Measurements from ENCODE around the gene MYO18A.
"Not testable (repeated sequence)": the region's sequence is repeated elsewhere in the genome, so short reads cannot be mapped to it uniquely, and the experiment has no call there.

MYO18A gene

DNA sequence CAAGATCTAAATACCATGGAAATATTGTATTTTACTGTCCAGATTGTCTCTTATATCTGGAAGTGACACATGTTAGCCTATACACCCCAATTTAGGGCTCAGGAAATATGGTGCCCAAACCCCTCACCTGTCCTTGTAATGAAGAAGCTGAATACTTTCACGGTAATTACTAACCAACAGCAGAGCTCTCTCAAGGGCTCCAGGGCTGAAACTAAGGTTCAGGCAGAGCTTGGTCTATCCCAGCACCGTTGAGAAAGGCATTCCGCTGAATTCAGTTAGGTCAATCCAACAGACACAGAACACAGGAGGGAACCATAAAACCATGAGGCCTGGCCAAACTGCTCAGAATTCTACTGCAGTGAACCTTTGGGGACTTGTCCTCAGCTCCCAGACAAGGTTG is 14.9 kb downstream of the MYO18A start:
- no peak for DNase-seq

DNA sequence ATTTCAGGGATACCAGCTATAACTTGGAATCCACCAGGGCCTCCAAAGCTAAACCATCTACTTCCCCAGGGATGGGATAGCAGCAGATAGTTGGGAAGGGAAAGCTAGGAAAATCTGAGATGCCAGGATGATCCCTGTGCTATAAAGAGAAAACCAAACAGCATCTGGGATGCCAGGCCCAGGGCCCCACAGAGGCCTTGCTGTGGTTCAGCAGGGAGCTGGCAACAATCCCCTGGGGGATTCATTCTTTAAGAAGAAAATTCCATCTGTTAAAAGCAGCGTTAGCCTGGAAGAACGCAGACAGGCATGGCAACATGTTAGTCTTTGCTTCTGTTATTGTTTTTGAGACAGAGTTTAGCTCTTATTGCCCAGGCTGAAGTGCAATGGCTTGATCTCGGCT is 16.6 kb downstream of the MYO18A start:
- DNase-seq: no peak

DNA sequence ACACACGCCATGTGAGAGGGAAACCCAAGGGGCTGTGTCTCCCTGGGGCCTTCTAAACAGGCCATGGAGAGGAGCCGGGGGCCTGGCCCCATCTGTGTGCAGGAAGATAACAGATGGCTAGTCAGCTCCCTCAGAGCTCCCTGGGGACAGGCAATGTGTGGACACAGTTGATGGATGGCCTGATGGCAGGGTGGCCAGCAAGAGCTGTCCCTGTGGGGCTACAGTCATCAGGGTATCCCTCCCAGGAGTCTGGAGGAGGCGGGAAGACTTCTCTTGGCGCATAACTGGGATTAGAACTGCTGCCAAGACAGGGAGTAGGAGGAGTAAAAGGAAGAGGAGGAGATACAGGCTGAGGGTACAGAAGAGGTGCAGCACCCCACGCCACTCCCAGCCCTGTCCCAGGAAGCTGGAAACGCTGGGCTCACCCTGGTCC is 17.3 kb downstream of the MYO18A start:
- DNase-seq: no peak

DNA sequence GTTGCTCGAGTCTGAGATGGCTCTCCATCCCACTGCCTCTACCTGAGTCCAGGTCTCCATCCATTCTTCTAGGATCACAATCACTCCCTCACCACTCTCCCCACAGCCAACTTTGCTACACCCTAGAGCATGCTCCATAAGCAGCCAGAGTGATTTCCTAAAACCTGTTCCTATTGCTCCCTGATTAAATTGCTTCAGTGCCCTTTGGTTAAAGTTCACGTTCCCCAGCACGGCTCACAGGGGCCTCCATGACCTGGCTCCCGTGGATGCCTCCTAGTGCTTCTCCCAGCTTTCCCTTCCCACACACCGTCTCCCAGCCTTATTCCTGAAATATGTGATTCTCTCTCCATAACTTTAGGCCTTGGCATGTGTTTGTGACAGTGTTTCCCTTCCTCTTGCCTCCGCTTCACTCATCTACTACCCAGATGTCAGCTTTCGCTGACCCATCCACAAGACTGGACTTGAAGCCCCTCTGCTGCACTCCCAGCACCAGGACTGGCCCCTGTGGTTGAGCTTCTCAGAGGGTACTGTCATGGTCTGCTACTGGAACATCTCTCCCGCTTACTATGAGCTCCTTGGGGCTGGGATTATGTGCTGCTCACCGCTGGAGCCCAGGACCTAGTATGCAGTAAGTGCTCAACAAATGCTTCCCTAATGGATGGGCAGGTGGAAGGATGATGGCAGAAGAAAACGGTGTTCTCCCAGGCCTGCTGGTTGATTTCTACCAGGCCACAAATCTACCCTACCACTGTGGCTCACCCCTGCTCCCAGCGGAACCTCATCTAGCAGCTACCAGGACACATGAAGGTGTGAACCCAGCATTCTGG is 17.9 kb downstream of the MYO18A start:
- no peak for DNase-seq

DNA sequence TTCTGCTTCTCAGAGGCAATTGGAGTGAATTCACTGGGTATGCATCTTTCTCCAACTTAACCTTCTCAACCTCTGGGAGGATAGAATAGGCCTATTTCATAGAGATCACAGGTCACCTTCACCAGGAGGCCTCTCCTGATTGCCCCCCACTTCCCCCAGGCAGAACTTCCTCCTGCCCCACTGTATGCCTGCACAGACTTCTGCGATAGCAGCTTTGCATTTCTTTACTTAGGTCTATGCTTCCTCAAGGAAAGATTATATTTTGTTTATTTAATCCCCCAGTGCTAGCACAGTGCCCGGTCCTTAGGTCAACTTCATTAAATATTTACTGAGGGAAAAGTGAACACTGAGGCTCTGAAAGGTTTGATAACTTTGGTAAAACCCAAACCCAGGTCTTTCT is 19.9 kb downstream of the MYO18A start:
- no peak for DNase-seq

DNA sequence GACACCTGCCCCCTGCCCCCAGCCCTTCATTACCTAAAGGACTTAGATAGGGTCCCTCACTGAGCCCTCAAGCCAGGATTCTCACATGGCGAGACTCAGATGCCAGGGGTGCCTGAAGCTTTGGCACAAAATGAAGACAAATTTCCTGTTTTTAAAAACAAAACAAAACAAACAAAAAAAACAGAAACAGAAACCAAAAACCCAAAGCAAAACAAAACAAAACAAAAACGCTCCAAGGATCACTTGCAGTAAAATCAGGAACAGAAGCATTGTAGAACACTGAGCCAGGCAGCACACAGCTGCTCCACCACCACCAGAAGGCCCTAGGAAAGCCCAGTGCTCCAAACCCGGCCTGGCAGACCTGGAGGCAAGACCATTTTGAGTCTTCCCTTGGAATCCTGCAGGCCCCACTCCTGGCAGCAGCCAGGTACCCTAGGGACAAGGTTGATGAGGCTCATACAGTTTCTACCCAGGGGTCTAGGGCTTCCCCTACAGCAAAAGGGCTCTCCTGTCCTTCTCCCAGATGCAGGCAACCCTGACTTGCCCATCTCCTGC is 20.8 kb downstream of the MYO18A start:
- DNase-seq: no peak

DNA sequence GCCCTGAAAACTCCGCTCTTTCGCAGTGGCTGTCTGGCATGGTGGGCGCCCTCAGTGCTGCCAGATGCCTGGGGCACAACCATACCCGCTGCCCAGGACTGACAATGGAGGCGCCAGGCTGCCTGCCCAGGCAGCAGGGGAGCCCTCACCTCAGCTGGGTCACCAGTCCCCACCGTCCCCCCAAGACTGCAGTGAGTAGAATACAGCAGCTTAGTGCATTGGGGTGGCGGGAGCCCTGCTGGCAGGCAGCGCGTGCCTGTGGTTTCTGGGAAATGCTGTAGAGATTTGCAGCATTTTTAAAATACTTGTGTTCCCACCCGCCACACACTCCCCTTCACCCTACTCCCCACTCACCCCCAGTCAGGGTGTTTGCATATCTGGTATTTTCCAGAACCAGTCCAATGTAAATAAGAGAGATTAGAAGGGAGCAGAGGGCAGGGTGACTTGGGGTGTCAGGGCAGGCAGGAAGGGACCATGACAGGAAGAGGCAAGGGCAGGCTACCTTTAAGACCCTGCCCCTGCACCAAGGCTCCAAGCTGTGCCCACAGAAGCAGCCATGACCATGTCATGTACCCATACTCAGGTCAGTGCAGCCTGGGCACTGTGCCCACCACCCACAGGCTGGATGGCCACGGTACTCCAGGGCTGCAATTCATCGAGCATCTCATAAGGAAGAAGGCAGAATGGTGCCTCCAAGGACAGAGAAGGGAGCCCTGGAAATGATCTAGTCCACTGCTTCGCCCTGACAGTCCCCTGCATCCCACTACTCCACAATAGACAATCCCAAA is 21.5 kb downstream of the MYO18A start:
- DNase-seq: no peak

DNA sequence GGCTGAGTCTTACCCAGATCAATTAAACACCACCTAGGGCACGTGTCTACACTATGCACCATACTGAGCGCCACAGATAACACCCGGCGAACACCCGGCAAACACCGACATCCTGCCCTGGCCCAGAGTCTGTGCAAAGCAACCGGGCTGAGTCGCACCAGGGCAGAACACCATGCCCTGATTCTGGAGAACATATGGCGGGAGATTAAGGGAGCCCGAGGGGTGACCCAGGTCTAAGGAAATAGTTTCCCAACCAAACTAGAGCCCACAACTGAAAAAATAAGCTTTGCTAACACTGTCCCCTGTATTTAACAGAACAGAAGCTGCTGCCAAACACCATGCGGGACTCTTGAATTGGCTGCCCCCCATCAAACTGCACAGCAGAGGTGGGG is 22.1 kb downstream of the MYO18A start:
- DNase-seq: no peak

DNA sequence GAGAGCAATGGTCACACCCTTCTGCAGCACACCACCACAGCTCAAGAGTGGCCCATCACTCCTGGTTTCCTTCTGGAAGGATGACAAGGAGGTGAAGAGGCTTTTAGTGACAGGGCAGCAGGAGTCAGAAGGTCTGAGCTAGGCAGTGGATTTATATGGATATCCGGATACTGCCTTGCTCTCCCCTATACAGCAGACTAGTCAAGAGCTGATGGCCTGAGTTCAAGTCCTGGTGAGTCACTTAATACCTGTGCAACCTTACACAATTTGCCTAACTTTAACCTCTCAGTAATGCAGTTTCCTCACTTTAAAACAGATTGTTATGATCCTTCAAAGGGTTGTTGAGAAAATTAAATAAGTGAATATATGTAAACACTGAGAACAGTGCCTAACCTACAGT is 22.9 kb downstream of the MYO18A start:
- no peak for DNase-seq

DNA sequence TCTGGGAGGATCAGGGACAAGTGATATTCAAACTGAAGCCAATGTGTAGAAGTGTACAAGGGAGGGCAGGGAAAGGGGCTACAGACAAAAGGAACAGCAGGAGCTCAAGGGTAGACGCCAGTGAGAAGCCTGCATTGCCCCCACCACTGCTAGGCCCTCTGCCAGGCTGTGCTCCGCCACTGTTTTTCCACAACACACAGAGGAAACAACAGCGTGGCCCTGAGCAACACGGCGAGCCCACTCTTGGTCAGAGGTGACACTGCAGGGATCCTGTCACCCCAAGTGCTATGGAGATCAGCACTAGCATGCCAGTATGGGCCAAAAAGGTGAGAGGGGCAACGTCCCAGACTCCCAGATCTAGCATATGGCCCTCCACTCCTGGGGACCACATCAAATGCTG is 23.4 kb downstream of the MYO18A start:
- no peak for DNase-seq

DNA sequence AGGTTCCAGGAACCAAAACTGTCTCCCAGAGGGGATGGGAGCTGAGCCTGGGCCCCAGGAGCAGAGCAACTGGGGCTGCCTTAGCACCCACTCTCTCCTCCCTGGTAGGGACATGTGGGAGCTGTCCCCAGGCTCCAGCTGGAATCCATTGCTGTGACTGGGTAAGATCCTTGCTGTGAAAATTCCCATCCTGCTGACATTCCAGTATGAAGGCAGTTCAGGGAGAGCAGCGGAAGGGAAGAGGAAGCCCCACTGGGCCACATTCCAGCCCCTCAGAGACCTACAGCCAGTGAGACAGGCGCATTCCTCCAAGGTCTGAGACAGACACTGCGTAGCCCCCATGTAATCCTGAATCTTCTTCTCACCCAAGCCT is 24.2 kb downstream of the MYO18A start:
- DNase-seq: no peak

DNA sequence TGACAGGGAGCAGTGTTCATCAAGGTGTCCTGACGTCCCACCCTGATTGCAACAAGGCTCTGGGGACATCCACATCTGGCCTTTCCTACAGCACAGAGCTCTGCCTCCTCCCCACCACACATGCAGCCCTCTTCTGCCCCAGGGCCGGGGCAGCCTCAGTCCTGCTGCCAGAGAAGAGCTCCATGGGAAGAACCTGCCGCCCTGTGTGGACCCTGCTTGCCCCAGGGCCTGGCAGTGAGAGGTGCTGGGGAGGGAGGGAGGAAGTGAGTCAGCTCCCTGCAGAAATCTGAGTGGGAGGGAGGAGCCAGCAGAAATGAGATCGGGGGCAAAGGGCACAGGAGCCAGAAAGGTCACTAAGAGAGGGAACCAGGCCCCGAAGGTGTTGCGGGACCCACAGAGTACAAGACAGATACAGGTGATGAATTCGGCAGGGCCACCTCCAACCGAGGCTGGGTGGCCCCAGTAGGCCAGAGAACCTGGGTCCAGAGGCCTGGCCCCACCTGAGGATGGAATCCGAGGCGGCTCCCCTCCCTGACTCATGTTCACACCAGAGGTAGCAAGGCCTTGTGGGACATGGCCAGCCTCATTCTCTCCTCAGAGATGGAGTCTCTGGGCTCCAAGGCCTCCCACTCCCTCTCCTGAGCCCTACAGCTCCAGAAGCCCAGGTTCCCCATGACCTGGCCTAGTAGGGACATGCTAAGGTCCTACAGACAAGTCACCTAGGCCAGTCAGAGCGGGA is 24.8 kb downstream of the MYO18A start:
- DNase-seq: peak; percentile 81

DNA sequence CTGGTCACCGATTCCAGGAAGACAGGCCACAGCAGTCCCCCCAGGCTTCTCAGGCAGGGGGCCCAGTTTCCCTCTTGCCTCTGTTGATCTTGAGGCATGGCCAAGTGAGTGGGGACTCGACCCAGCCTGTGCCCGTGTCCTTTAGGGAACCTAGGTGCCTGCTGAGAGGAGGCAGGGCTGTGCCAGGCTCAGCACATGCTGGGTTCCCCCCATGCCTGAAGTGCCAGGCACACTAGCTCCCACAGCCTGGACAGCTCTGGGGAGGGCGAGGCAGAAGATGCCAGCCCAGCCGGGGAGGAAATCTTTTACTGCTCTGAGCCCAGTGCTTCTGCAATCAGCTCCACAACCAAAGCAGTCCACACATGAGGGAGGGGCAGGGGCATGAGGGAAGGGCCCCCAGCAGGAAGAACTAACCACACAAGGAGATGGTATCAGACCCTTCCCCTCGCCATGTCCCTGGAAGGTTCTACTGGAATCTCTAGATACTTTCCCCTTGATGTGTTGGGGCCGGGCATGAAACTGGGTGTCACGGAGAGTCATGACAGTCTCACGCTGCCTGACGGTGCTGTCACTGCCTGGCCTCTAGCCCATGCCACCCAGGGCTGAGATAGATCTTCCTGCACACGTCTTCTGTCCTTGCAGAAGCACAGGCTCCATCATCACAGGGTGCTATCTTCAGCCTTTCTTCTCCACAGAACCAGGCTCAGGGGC is 25.5 kb downstream of the MYO18A start:
- DNase-seq: no peak

DNA sequence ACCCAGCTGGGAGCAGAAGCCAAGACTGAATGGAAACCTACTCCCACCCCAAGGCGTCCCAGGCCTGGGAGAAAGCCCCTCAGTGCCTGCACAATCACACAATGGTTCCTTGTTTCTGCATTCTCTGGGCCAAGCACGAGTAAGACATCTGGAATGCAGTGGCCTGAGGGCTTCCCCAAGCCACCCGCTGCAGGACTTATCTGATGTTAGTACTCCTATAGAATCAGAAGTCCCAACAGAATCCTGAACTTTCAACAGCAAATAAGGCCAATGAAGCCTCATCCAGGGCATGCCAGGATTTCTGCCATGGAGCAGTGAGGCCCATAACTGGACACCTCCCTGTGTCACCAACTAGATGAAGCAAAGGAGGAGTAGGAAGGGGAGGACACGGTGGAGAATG is 28.6 kb downstream of the MYO18A start:
- DNase-seq: no peak

DNA sequence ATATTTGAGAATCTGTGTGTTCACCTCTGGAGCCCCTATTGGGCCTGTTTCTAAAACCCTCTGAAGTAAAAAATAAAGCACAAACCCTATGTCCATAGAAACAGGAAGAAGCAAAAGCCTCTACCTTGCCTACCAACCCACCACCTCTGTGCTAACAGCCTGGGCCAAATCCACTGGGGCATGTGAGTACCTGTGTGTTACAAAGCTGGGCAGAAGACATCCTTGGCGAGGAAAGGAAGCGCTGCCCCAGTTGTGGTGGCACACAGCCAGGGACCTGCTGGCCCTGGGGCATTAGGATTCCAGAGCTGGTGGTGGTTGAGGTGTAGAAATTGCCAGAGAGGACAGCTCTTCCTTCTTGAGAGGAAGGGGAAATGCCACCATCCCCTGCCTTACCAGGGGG is 30.0 kb downstream of the MYO18A start:
- DNase-seq: no peak

DNA sequence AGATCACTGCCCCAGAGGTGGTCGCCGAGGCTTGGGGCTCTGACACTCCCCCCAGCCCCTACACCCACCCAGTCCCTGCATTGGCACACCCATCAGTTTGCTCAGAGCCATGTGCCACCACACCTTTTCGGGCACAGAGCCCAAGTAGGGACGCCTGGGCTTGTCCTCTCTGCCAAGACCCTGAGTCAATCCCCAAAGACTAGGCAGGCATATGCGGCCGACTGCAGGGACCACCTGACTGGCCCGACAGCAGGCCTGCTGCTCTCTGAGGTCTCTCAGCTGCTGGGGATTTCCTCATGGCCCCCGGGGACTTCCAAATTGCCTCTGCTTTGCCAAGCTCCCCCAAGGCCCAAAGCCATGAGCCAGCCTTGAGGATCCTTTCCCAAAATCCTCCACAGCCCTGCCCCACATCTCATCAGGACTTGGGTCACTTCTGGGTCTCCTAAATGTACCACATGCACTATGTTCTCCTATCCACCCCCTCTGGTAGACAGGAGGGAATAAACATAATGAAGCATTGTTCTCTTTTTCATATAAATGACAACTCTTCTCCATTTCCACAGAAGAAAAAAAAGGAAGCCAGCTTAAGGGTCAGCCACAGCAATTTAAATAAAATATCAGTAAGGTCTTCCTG is 30.6 kb downstream of the MYO18A start:
- peak; percentile 60 for DNase-seq

DNA sequence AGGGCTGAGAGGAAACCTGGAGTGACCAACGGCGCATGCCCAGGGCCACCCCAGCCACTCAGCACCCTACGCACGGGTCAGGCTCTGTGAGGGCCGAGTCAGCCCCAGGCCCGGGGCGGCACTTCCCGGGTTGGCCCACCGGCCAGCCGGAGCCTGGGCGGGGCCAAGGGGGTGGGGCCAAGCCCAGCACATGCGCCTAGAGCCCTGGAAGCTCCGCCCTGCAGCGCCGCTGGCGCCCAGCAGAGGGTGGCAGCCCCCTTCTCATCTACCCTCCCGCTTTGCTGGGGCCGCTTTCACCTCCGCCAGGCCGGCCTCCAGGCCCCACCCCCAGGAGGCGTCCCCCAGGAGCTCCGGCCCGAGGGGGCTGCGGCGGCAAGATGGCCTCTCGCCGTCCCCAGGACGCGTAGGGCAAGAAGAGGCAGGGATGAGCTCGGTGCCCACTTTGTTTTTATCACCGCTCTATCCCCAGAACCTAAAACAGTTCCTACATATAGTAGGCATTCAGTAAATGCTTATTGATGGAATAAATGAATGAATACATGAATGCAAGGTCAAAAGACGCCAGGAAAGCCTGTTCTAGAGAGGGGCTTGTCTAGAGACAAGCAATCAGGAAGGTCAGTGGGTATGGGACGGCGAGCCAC is 31.3 kb downstream of the MYO18A start:
- DNase-seq: peak; percentile 95

DNA sequence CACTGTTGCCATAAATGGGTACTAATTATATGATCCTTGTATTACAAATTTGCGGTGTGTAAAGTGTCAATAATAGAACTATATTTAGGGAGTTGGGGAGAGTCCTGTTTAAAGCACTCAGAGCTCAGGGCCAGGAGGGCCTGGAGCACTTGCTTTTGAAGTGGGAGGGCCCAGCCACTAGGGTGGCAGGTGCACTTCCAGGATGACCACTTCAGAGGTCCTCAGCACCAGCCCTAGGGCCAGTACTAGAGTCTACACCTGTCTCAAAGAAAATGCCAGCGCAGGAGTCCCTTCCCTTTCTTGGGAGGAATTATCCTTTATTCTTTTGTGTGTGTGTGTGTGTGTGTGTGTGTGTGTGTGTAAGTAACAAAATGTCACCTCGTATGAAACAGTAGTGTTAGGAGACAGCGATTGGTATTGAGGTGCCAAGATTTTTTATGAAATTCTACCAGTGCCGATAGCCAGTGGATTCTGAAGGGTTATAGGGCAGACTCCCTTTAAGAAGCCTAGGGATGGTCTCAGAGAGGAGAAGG is 31.9 kb downstream of the MYO18A start:
- no peak for DNase-seq

DNA sequence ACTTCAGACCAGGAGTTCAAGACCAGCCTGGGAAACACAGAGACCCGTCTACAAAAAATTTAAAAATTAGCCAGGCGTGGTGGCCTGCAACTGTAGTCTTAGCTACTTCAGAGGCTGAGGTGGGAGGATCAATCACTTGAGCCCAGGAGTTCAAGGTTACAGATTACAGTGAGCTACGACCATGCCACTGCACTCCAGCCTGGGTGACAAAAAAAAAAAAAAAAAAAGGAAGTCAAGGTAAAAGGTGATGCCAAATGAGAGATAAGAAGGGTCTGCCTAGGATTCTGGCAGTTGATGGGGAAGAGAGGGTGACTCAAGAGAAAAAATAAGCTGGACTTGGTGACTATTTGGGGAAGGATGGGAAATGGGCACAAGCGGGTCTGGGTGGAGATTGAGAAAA is 32.5 kb downstream of the MYO18A start:
- no peak for DNase-seq

DNA sequence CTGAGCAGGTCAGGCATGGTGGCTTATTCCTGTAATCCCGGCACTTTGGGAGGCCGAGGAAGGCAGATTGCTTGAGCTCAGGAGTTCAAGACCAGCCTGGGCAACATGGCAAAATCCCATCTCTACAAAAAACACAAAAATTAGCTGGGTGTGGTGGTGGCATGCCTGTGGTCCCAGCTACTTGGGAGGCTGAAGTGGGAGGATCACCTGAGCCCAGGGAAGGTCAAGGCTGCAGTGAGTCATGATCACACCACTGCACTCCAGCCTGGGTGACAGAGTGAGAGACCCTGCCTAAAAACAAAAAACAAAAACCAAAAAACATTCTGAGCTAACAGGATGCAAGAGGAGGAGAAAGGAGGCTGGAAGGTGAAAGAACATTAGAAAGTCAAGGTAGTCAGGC is 33.0 kb downstream of the MYO18A start:
- not testable (repeated sequence) for DNase-seq

DNA sequence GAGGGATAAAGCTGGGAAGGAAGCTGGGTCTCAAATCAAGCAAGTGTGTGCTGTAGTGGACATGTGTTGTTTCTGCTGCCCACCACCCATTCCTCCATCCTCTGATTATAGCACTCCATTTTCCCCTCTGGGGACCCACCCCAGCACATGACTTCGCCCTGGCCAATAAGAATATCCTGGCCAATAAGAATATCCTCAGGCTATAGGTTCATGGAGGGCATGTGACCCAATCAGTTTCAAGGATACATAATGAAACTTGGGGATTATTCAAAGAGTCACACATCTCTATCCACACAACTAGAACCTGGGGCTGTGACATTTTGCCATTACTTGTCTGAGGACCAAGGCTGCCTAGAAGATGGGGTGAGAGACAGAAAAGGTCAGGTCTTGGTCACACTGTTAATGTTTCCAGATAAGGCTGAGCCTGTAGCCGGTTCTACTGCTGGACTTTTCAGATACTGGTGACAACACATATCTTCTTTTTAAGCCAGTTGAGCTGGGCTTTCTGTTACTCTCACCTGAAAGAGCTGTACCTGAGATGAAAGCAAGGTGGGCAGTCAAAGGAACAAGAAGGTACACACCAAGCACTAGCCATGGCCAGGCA is 33.7 kb downstream of the MYO18A start:
- no peak for DNase-seq

Data from activated CD8-positive, alpha-beta memory T cell treated with anti-CD3 and anti-CD28 coated beads, Interleukin-2, amount 50 U/mL, for 48 hours (primary cell).